Loucy (cell line): ENCODE results near the gene ZNF10.

ENCODE experiments used
- H2AFZ ChIP-seq: fragments of 200-600 bp; sonication (generic); 2 replicates; pipeline ENCODE4 v1.6.0; 2016; ENCODE audit warnings: antibody characterized with exemption, mild to moderate bottlenecking, low read length, moderate library complexity
- H3F3A ChIP-seq: fragments of 200-600 bp; 2 replicates; pipeline ENCODE4 v1.6.0; 2016; ENCODE audit warnings: antibody characterized with exemption, low read depth, mild to moderate bottlenecking
- H3K27me3 ChIP-seq: fragments of 200-600 bp; sonication (generic); 2 replicates; pipeline ENCODE4 v1.6.1; 2014; ENCODE audit warnings: low read length, mild to moderate bottlenecking; ENCODE audit not compliant: insufficient read depth, poor library complexity, severe bottlenecking
- H3K36me3 ChIP-seq: fragments of 200-600 bp; sonication (generic); 2 replicates; pipeline ENCODE4 v1.6.1; 2016; ENCODE audit warnings: low read length; ENCODE audit not compliant: insufficient read depth
- H3K4me1 ChIP-seq: fragments of 200-600 bp; sonication (generic); 2 replicates; pipeline ENCODE4 v1.5.1; 2014; ENCODE audit warnings: low read length, mild to moderate bottlenecking; ENCODE audit not compliant: insufficient read depth, poor library complexity, severe bottlenecking
- H3K4me2 ChIP-seq: fragments of 200-600 bp; sonication (generic); 2 replicates; pipeline ENCODE4 v1.6.0; 2014; ENCODE audit warnings: antibody characterized with exemption, low read length, low read depth, mild to moderate bottlenecking; ENCODE audit not compliant: poor library complexity, severe bottlenecking
- H3K4me3 ChIP-seq: fragments of 200-600 bp; sonication (generic); 2 replicates; pipeline ENCODE4 v1.5.1; 2014; ENCODE audit warnings: low read length, mild to moderate bottlenecking, mixed read lengths; ENCODE audit not compliant: poor library complexity, severe bottlenecking
- H3K79me2 ChIP-seq: fragments of 200-600 bp; sonication (generic); 2 replicates; pipeline ENCODE4 v1.6.1; 2014; ENCODE audit warnings: low read length; ENCODE audit not compliant: insufficient read depth
- H3K9ac ChIP-seq: fragments of 200-600 bp; sonication (generic); 2 replicates; pipeline ENCODE4 v1.6.0; 2014; ENCODE audit warnings: mild to moderate bottlenecking, low read depth, low read length, moderate library complexity; ENCODE audit not compliant: poor library complexity, severe bottlenecking
- H3K9me2 ChIP-seq: fragments of 200-600 bp; sonication (generic); replicated peaks from 2 replicates; pipeline ENCODE4 v1.6.1; 2016; ENCODE audit warnings: low read depth, low read length, mixed read lengths
- H3K9me3 ChIP-seq: fragments of 200-600 bp; sonication (generic); 2 replicates; pipeline ENCODE4 v1.6.1; 2014; ENCODE audit warnings: mild to moderate bottlenecking, antibody characterized with exemption, low read length, low read depth; ENCODE audit not compliant: insufficient read depth
- H4K20me1 ChIP-seq: fragments of 200-600 bp; sonication (generic); 2 replicates; pipeline ENCODE4 v1.6.0; 2014; ENCODE audit warnings: antibody characterized with exemption, low read length, mild to moderate bottlenecking; ENCODE audit not compliant: insufficient read depth, poor library complexity, severe bottlenecking
- CTCF ChIP-seq: fragments of 200-600 bp; sonication (generic); conservative IDR thresholded peaks from 2 replicates; pipeline ENCODE4 v1.5.1; 2014; ENCODE audit warnings: mild to moderate bottlenecking, antibody characterized with exemption, low read length
- EZH2phosphoT487 ChIP-seq: fragments of 200-600 bp; IDR thresholded peaks from 2 replicates; pipeline ENCODE4 v1.6.1; 2018; ENCODE audit warnings: antibody characterized with exemption, mild to moderate bottlenecking, moderate library complexity, borderline replicate concordance

Gene ZNF10

GRCh38 chr12:133181238-133181959 is 51.0 kb downstream of the ZNF10 start, which contains the start of gene ZNF268:
ZNF268 (plus strand) TSS chr12:133181495; CDS start chr12:133181998, 503 bp downstream.
- Histone ChIP-seq H3K9ac (no peak within 1 kb of the TSS), H3K9me2 (no peaks in the 10 kb centered on the region), H4K20me1 (no peaks in the 10 kb centered on the region), H3K36me3 (no peaks in the 10 kb centered on the region), H3K27me3 (no peaks in the 10 kb centered on the region), H3F3A (no peaks in the 10 kb centered on the region), H3K4me1 (no peaks in the 10 kb centered on the region), H3K79me2 (no peaks in the 10 kb centered on the region), H3K4me3 (no peak within 1 kb of the TSS), H2AFZ (no peak within 1 kb of the TSS), H3K9me3 (peaks cover 28% of the 10 kb centered on the region; the same call in 1 of the 2 replicates), H3K4me2 (no peak within 1 kb of the TSS)
- TF ChIP-seq EZH2phosphoT487 = no peak
- TF ChIP-seq CTCF = no peak

DNA sequence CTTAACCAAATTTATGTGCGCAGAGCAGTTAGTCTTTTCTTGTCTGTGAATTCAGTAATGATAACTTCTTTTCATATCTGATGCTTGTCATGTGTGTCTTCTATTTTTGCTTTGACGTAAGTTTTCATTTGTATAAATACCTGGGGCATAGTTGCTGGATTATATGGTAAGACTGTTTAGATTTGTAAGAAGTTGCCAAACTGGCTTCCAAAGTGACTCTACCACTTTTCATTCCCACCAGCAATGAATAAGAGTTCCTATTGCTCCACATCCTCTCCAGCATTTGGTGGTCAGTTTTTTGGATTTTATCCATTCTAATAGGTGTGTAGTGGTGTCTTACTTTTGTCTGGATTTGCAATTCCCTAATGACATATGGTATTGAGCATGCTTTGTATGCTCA is 59.7 kb downstream of the ZNF10 start:
- peaks cover 21% of the 10 kb centered on the region; the same call in 1 of the 2 replicates for H3K9me3 ChIP-seq
- H3K36me3 ChIP-seq = no peaks in the 10 kb centered on the region
- TF ChIP-seq EZH2phosphoT487 (no peak), CTCF (no peak)

GRCh38 chr12:133192847-133193246 is 62.4 kb downstream of the ZNF10 start:
- Histone ChIP-seq H3K4me1 (no peaks in the 10 kb centered on the region), H2AFZ (no peak overlapping the region), H3K36me3 (no peaks in the 10 kb centered on the region), H3K4me3 (no peak overlapping the region), H3K9me3 (peaks cover 26% of the 10 kb centered on the region; the same call in 1 of the 2 replicates), H3K9ac (no peak overlapping the region), H3K27me3 (no peaks in the 10 kb centered on the region), H3K4me2 (no peak overlapping the region), H3K9me2 (no peaks in the 10 kb centered on the region), H3K79me2 (no peaks in the 10 kb centered on the region), H3F3A (no peaks in the 10 kb centered on the region), H4K20me1 (no peaks in the 10 kb centered on the region)
- TF ChIP-seq CTCF (no peak), EZH2phosphoT487 (no peak)

More for the DNA sequence above, 59.7 kb downstream of the ZNF10 start:
- Histone ChIP-seq H3K79me2 (no peaks in the 10 kb centered on the region), H3K9ac (no peak overlapping the region), H4K20me1 (no peaks in the 10 kb centered on the region), H3K4me1 (no peaks in the 10 kb centered on the region), H2AFZ (no peak overlapping the region), H3K4me3 (no peak overlapping the region), H3K9me2 (no peaks in the 10 kb centered on the region), H3F3A (no peaks in the 10 kb centered on the region), H3K4me2 (no peak overlapping the region), H3K27me3 (no peaks in the 10 kb centered on the region)
